ENCODE results near the gene CCDC91. TPM values are rescaled to one million over a fixed set of nuclear protein-coding genes. Genes with fewer than 3 reads are reported as not detected.

Gene CCDC91
- total RNA-seq, 1 donor from 2014 or later: 11.8 TPM

GRCh38 chr12:28479683-28480082 lies 289.4 kb downstream of the CCDC91 start:
- TF ChIP-seq CTCF (conservative IDR thresholded peaks at IDR 0.05; ENCODE audit: low read depth, low read length): no peak
- no peak for DNase-seq (ENCODE audit: low read depth)

GRCh38 chr12:28484156-28484555 lies 293.9 kb downstream of the CCDC91 start:
- H3K4me3 ChIP-seq (ENCODE audit: low read depth, low read length): no peak overlapping the region
- TF ChIP-seq CTCF (conservative IDR thresholded peaks at IDR 0.05; ENCODE audit: low read depth, low read length): no peak
- no peak for DNase-seq (ENCODE audit: low read depth)

More at GRCh38 chr12:28479683-28480082, 289.4 kb downstream of the CCDC91 start:
- no peak overlapping the region for H3K4me3 ChIP-seq (ENCODE audit: low read depth, low read length)

GRCh38 chr12:28486521-28486920 lies 296.3 kb downstream of the CCDC91 start:
- DNase-seq (ENCODE audit: low read depth): no peak
- no peak overlapping the region for H3K4me3 ChIP-seq (ENCODE audit: low read depth, low read length)
- TF ChIP-seq CTCF (conservative IDR thresholded peaks at IDR 0.05; ENCODE audit: low read depth, low read length): no peak

GRCh38 chr12:28489246-28489645 lies 299.0 kb downstream of the CCDC91 start:
- no peak for TF ChIP-seq CTCF (conservative IDR thresholded peaks at IDR 0.05; ENCODE audit: low read depth, low read length)
- no peak overlapping the region for H3K4me3 ChIP-seq (ENCODE audit: low read depth, low read length)
- no peak for DNase-seq (ENCODE audit: low read depth)

- DNase-seq (ENCODE audit: low read depth): no peak
These were observed 307.7 kb downstream of the CCDC91 start for GRCh38 chr12:28497889-28498411.

GRCh38 chr12:28498850-28499249 lies 308.6 kb downstream of the CCDC91 start:
- no peak overlapping the region for H3K4me3 ChIP-seq (ENCODE audit: low read depth, low read length)
- no peak for DNase-seq (ENCODE audit: low read depth)
- no peak for TF ChIP-seq CTCF (conservative IDR thresholded peaks at IDR 0.05; ENCODE audit: low read depth, low read length)

More at GRCh38 chr12:28497889-28498411, 307.7 kb downstream of the CCDC91 start:
- TF ChIP-seq CTCF (conservative IDR thresholded peaks at IDR 0.05; ENCODE audit: low read depth, low read length): no peak
- no peak overlapping the region for H3K4me3 ChIP-seq (ENCODE audit: low read depth, low read length)

- H3K4me3 ChIP-seq (ENCODE audit: low read depth, low read length): no peak overlapping the region
- no peak for TF ChIP-seq CTCF (conservative IDR thresholded peaks at IDR 0.05; ENCODE audit: low read depth, low read length)
- DNase-seq (ENCODE audit: low read depth): no peak
These were observed 310.2 kb downstream of the CCDC91 start for GRCh38 chr12:28500373-28501024.
